GM19467 (cell line): ENCODE measurements around the gene VASH2.
"Not testable (repeated sequence)": the region's sequence is repeated elsewhere in the genome, so short reads cannot be mapped to it uniquely, and the experiment has no call there.

Source experiments
- ATAC-seq: cut with Tn5 transposase; IDR thresholded peaks from one replicate; pipeline ENCODE4 v1.9.1; 2021; ENCODE audit warnings: mild to moderate bottlenecking, moderate library complexity; ENCODE audit not compliant: unreplicated experiment

VASH2 gene

DNA sequence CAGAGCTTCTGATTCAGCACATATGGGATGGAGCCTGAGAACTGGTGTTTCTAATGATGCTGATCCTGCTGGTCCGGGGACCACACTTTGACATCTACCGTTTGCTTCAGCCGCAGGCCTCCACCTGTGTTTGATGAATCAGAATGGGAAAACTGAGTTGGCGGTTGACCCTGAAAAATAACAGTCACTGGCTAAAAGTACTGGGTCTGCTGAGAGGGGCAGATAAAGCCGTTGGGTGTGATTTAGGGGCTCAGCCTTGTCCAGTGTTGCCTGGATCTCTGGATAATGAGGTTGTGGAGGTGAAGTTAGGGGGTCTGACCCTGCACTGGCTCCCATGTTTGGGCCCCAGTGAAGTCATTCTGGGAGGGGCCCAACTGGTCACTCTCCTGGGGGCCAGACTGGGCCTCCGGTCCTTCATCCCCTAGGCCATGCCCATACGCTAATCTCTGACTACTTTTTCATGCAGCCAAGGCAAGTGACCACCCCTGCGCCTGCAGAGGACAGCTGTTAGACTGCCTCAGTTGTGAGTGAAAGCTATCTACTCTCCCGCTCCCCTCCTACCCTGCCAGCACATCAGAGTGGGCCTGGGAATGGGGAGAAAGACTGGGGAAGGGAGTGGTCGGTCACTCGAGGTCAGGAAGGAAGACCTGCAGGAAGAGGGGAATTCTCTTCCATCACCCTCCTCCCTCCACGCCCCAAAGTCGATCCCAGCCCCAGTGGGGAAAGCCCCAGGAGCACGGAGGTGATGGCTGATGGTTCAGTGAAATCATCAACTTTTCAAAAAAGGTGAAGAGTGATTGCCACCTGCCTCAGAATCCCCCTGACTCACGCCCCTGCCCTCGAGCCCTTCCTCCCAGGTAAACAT, 27.7 kb downstream of the VASH2 start:
- no peak for ATAC-seq

DNA sequence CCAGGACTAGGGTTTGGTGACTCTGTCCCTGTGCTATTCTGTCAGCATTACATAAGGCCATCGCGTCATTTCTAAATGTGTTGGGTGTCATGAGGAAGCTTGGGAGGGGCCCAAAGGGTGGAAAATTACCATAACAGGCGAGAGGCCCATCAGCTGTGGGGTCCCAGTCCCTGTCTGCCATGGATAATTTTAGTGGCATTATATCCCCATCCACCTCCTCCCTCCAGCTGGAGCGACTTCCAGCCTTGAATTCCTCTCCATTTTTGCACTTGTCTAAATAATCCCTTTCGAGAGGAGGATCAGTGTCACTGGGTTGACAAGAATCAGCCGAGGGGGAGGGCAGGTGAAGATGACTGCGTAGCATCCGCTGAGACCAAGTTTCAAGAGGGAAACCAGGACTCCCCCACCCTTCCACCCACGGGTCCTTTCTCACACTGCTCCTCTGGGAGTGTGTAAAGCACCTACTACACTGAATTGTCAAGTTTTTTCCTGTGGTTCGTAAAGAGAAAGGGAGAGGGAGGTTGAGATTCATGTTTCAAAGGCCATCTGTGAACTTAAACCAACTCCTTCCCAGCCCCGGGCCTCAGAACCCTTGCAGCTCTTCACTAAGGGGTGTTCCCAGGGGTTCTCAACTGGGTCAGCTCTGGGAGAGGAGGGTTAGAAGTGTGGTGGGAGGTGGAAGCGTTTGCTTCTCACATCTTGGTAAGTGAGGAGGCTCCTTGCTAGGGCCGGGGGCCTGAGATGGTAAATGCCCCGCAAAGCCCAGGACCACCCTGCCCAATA, 29.2 kb downstream of the VASH2 start:
- peak; percentile 55 for ATAC-seq

DNA sequence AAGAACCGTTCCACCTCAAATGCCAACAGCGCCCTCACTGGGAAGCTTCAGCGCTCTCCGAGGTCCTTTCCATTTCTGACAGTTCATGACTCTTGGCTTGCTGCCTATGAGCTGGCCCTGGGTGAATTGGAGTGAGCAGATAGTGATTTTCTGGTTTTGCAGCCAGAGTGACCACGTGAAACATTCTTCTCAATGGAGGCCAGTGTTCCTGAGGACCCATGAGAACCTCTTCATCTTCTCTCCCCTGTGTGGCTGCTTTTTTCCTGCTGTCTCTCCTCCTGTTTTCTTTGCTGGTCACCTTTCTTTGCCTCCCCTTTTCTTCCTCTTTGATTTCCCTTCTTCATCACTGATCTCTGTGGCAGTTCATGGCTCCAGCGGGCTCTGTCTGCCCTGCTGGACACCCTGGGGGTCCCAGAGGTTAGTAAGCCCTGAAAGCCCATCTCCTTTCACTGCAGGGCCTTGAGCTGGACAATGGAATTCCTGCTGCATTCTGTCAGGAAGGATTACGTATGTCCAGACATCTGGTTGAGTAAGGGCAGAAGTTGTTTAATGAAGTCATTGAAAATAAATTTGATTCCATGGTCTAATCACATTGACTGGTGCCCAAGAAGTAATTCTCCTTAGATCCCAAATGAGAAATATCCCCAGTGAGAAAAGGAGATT, 29.9 kb downstream of the VASH2 start:
- no peak for ATAC-seq

DNA sequence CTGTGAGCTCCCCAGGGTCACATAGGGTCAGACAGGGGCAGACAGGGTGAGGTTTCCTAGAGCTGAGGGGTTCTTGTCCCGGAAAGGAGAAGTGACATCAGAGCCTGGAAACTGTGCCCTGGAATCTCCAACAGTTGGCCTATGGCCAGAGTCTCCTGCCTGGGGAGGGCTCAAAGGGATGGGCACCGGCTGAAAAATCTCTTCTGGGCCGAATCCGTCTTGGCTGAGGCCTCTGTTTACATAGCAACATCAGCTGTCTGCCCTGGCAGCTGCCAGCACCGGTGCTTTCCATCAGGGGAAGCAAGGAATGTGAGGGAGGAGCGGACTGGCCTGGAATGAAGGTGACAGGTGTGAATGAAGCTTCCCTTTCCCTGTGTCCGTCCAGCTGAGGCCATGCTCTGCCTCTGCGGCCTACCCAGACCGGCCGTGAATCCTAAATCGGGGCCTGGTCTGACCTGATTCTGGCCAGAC, 30.7 kb downstream of the VASH2 start:
- ATAC-seq: no peak

DNA sequence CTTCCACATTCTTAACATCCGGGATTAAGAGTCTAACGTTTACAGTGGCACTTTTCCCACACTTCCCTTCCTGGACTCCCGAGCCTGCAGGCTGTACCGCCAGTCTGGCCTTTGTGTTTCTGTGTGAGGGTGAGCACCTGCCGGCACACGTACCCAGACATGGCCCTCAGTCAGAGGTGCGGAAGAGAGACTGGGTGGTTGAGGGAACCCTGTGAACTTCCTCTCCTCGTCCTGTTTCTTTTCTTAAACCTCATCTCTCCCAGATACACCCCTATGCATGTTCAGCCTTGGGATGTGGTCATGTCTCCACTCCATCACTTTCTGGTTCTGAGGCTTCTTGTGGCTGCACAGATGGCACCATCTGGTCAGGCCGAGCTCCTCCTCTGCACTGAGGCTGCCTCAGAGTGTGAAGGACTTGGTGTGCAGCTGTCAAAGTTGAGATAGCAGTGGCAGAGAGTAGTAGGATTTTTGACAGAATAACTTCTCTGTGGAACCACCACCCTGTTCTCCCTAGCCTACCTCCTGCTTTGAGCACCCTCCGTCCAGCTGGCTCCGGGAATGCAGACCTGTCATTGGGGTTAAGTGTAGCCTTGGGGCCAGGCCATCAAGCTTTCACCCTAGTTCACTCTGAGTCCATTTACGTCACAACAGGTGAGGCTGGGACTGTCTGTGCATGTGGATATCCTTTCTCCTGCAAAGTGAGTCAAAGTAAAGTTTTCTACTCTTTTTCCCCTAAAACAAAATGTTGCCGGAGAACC, 31.4 kb downstream of the VASH2 start:
- ATAC-seq: peak; percentile 52

DNA sequence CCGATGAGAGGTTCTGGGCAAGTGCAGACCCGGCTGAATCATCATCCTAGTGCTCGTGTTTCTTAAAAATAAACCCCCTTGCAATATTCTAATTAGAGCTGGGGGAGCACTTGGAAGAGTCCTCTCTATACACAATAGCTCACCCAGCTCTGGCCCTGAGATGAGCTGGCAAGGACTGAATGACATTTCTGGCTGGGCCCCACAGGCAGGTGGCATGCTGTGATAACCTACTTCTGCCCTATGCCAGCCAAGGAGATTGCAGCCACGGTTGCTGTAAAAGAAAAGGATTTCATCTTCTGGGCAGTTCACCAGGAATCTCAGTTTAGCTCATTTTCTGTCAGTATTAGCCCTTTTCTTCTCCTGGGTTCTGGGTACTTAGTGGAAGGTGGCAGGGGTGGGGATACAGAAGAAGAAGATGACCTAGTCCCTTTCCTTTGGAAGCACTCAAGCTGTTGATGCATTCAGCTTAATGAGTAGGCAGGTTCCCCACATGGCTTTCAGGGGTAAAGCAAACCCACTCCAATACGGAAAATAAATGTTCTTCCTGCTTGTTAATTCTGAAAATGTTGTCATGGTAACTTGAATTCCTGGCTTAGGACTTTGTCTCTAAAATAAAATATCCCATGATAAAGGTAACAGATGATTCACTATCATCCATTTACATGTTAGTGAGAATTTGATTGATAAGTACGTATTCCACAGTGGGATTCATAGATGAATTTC, 32.2 kb downstream of the VASH2 start:
- ATAC-seq: no peak

DNA sequence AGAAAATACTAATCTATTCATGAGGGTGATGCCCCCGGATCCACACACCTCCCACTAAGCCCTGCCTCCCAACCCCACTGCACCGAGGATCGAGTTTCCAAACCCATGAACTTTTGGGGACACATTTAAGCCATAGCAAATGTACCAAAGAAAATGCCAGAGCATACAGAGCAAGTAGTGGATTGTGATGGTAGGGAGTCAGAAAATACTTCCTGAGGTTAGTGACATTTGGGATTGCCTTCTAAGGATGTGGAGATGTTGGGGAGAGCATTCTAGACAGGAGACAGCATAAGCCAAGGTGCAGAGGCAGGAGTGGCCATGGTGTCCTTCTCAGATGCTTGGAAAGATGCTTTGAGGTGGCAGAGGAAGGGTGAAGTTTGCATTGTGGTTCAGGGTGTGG, 33.1 kb downstream of the VASH2 start:
- no peak for ATAC-seq

DNA sequence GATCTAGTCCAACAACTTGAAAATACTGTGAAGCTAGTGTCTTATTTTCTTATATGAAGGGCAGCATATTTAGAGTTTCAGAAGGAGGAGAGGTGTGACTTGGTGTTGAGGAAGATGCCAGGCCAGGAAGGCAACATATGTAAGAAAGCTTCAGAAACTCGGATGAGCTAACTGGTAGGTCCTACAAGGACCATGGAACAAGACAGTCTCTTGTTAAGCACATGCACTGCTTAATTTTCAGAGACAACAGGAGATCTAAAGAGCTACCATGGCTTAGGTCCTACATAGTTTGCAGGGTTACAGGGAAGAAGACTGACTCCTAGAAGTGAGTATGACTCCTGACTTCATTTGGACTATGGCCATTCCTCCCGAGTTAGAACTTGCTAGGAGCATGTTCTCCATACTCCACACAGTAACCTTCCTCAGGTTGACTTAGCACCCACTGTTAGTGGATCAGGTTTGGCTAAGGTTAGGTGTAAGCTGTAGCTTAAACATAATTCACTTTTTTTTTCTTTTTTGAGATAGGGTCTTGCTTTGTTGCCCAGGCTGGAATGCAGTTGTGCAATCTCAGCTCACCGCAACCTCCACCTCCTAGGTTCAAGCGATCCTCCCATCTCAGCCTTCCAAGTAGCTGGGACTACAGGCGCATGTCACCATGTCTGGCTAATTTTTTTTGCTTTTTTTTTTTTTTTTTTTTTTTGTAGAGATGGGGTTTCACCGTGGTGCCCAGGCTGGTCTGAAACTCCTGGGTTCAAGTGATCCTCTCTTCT, 34.4 kb downstream of the VASH2 start:
- ATAC-seq: no peak

DNA sequence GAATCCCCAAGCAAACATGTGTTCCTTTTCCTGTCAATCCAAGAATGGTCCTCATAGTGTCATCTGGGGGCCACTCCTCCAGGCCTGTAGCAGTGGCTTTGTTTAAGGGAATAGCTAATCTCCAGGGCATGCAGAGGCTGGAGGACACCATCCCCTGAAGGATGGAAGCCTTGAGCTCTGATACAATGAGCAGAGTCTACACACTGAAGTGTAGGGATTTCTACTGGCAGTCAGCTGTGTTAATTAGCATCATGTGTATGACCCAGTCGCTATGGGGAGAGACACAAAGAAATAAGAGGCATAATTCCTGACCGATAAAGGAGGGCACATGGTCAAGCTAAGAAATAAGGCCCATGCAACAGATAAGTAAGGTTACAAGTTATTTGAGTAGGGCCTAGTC, 36.2 kb downstream of the VASH2 start:
- ATAC-seq: no peak

DNA sequence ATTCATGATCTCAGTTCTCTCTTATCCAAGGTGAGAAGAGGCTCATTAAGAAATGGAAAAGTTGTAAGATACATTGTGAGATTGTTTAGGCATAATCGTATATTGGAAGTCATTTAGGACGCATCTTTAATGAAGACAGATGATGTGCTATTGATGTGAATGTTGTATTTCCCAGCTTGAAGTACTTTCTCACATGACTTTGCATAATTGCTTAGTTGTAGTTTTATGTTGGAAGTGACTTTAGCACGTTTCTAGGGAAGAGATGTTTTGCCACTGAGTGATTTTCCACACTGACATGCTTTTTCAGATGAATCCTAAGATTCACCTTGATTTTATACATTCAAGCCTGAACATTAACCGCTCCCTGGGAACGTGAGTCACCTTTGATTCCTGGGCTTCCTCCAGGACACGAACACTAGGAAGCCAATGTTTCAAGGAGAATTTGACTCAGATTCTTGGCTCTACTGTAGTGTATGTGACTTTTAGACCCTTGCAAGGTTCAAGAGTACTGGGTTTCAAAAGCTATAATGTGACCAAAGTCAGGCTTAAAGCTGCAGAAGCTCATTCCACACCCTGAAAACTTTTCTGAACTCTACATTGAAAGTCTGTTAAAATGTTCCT, 37.5 kb downstream of the VASH2 start:
- no peak for ATAC-seq

DNA sequence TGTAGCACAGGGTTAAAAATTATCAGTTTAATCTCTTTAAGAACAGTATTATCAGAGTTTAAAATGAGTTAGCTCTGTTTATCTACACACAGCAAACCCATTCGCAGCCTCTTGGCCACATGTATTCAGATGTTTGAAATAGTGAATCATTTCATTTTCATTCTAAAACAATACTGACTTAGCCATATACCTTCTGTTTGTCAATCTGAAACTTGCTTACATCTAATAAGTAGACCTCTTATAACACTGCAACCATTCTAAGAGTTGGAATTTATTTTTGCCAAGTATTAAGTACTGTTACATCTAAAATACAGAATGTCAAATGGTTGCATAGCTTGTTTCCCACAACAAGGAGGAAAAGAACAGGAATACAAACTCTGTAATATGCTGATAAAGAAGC, 39.9 kb downstream of the VASH2 start:
- ATAC-seq: no peak

DNA sequence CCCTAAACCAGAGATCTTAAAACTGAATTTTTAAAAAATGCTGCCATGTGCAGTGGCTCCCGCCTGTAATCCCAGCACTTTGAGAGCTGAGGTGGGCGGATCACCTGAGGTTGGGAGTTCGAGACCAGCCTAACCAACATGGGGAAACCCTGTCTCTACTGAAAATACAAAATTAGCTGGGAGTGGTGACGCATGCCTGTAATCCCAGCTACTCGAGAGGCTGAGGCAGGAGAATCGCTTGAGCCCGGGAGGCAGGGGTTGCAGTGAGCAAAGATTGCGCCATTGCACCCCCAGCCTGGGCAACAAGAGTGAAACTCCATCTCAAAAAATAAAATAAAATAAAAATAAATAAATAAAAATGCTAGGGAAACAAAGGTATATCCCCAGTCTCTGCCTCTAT, 43.6 kb downstream of the VASH2 start:
- ATAC-seq: not testable (repeated sequence)

DNA sequence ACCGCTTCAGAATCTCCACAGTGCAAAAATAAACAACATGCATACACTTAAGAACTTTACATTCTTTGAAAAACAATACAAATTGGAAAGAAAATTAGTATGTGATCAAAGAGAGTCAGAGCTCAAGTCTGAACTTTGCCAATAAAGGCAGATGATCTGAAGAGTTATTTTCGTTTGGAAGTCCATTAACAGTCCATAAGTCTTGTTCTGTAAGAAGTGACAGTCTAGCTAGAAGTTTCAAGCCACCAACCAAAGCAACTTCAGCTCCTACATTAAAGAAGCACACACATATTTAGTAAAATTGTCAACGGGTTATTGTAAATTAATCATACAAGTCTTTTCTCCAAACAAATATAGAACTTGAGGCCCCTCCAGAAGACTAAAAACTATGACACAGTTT, 44.6 kb downstream of the VASH2 start:
- ATAC-seq: no peak

DNA sequence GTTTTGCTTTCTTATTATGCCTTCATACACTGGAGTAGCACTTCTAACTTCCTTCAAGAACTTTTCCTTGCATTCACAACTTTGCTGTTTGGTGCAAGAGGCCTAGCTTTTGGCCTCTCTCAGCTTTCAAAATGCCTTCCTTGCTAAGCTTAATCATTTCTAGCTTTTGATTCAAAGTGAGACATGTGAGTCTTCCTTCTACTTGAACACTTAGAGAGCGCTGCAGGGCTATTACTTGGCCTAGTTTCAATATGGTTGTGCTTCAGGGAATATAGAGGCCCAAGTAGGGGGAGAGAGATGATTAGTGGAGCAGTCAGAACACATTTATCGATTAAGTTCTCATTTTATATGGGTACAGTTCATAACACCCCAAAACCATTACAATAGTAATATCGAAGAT, 52.9 kb downstream of the VASH2 start:
- ATAC-seq: no peak

DNA sequence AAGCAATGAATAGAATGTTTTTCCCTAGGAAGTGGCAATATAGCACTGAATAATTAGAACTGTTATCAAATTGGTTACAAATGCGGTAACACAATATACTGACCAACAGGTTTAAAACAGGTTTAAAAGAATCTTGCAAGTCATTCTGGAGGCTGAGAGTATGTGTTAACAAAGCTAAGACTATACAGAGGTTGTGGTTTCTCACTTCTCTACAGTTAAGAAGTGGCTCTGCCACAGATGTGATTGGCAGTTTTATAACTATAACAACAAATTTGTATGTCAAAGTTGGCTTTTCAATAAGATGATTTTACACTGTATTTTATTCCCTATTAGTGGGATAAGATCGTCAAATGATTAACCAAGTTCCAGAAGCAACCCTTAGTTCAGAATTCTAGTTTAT, 58.2 kb downstream of the VASH2 start:
- ATAC-seq: peak; percentile 64

DNA sequence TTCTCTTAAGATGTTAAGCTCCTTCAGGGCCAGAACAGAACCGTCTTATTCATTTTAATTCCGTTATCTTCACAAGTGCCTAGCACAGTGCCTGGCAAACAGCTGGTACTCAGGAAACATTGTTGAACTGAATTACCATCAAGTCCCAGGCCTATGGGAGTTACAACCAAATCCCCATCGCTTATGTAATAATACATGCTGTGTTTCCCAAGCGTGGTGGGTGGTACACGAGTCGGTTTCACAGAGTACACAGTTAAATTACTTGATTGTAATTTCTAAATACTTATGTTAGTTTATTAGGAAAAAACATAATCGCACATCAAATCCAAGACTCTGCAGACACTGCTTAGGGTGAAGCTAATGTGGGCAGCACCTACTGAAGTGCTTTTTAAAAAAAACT, 64.3 kb downstream of the VASH2 start:
- ATAC-seq: no peak

DNA sequence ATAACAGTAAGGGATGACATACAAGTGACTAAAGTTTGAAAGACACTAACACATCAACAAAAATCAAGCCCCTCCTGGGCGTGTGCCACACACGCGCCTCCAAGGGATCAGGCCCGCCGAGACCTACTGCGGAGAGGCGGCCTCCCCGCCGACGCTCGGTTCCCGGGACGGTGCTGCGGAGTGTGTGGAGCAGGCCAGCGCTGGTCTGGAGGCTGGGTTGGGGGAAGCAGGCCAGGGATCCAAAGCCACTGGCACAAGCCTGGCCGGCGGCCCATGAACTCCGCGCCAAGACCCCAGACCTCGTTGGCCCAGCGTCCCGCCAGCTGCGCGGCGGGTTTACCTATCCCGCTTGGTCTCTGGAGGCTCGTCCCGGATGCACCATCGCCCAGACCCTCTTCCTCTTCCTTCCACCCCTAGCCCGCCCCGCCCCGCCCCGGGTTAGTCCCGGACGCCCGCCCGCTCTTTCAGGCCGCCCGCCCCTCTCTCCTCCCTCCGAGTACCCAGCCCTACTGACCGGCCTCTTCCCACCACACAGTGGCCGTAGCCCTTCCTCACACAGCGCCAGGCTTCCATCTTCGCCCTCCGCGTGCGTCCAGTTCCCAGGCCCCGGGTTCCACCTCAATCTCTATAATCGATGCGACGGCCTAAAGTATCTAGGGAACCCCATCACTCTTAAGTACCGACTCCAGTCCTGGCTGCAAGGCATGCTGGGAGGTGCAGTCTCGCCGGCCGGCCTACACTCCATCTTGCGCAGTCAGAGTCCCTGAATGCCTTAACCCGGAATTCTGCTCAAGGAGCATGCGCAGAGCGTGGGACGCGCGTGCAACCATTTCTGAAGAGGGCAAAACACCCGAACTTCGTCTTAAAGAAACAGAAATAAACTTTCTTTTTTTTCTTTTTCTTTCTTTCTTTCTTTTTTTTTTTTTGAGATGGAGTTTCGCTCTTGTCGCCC, 65.0 kb downstream of the VASH2 start, which contains the start of gene ANGEL2:
Gene ANGEL2, minus strand, starts transcription at position 769 of the 952 bp plus-strand sequence. Its CDS starts 196 bp downstream, at position 573.
- peak; percentile 88 for ATAC-seq
